ENCODE data around the gene FBXO34. TPM values are rescaled to one million over a fixed set of nuclear protein-coding genes. Genes with fewer than 3 reads are reported as not detected.
"Not testable (repeated sequence)": the region's sequence is repeated elsewhere in the genome, so short reads cannot be mapped to it uniquely, and the experiment has no call there.

Gene FBXO34
- total and polyA plus RNA-seq, 12 donors: 5.9 to 31.0 (median 18.5) TPM

- Histone ChIP-seq H3K36me3 (replicated peaks in 1 of 2) (no peaks in the 10 kb centered on the region), H3K27ac (no peak overlapping the region), H3K27me3 (no peaks in the 10 kb centered on the region), H3K4me3 (no peak overlapping the region), H3K9me3 (replicated peaks in 1 of 3) (no peaks in the 10 kb centered on the region), H3K4me1 (replicated peaks in 1 of 2) (peaks cover 0 to 10% of the 10 kb centered on the region in 2 donors)
- no peak for DNase-seq
- WGBS, 4 donors: 85 to 90% (median 88%) methylated on average over 3 of the region's 3 CpGs
- intact Hi-C loops (cut with DNase I): no loop called here
- no peak for TF ChIP-seq CTCF (IDR thresholded peaks at IDR 0.05)
- TF ChIP-seq POLR2A (IDR thresholded peaks at IDR 0.05): no peak
These were observed 69.3 kb downstream of the FBXO34 start for GRCh38 chr14:55340482-55340881.

GRCh38 chr14:55341781-55342180 is 70.6 kb downstream of the FBXO34 start:
- Histone ChIP-seq H3K27me3 (no peaks in the 10 kb centered on the region), H3K4me3 (no peak overlapping the region), H3K27ac (no peak overlapping the region), H3K9me3 (replicated peaks in 1 of 3) (no peaks in the 10 kb centered on the region), H3K36me3 (replicated peaks in 1 of 2) (no peaks in the 10 kb centered on the region), H3K4me1 (replicated peaks in 1 of 2) (peaks cover 7 to 9% of the 10 kb centered on the region in 2 donors)
- TF ChIP-seq CTCF (IDR thresholded peaks at IDR 0.05): no peak
- no peak for TF ChIP-seq POLR2A (IDR thresholded peaks at IDR 0.05)
- 90 to 96% (median 93%) methylated on average over 2 of the region's 2 CpGs for WGBS, 4 donors
- DNase-seq: no peak
- intact Hi-C loops (cut with DNase I): no loop called here

- WGBS, 4 donors: 56 to 71% (median 66%) methylated on average over 6 of the region's 6 CpGs
- H3K27me3 ChIP-seq; intact Hi-C loops (cut with DNase I); H3K27ac ChIP-seq; DNase-seq; H3K9me3 ChIP-seq (replicated peaks in 1 of 3); H3K36me3 ChIP-seq (replicated peaks in 1 of 2); H3K4me3 ChIP-seq: not testable (repeated sequence)
- H3K4me1 ChIP-seq (replicated peaks in 1 of 2): peaks cover 11 to 16% of the 10 kb centered on the region in 2 donors
These were observed 73.5 kb downstream of the FBXO34 start for GRCh38 chr14:55344582-55345163.

GRCh38 chr14:55347040-55347439 is 75.8 kb downstream of the FBXO34 start:
- H3K27ac ChIP-seq: no peak overlapping the region
- DNase-seq: no peak
- 65 to 100% (median 73%) methylated on average over 1 of the region's 1 CpG for WGBS, 4 donors
- no peaks in the 10 kb centered on the region for H3K9me3 ChIP-seq (replicated peaks in 1 of 3)
- H3K36me3 ChIP-seq (replicated peaks in 1 of 2): peaks cover 0 to 16% of the 10 kb centered on the region in 2 donors
- TF ChIP-seq CTCF (IDR thresholded peaks at IDR 0.05): no peak
- no peak for TF ChIP-seq POLR2A (IDR thresholded peaks at IDR 0.05)
- intact Hi-C loops (cut with DNase I): no loop called here
- no peak overlapping the region for H3K4me3 ChIP-seq
- peaks cover 11 to 16% of the 10 kb centered on the region in 2 donors for H3K4me1 ChIP-seq (replicated peaks in 1 of 2)
- H3K27me3 ChIP-seq: no peaks in the 10 kb centered on the region

- Histone ChIP-seq H3K4me1 (replicated peaks in 1 of 2) (peaks cover 11 to 13% of the 10 kb centered on the region in 2 donors), H3K27me3 (no peaks in the 10 kb centered on the region), H3K9me3 (replicated peaks in 1 of 3) (no peaks in the 10 kb centered on the region), H3K36me3 (replicated peaks in 1 of 2) (peaks cover 0 to 21% of the 10 kb centered on the region in 2 donors), H3K4me3 (no peak overlapping the region), H3K27ac (no peak overlapping the region)
- no peak for DNase-seq
- WGBS, 4 donors: 91 to 95% (median 92%) methylated on average over 3 of the region's 3 CpGs
- intact Hi-C loops (cut with DNase I): no loop called here
- TF ChIP-seq POLR2A (IDR thresholded peaks at IDR 0.05): no peak
- TF ChIP-seq CTCF (IDR thresholded peaks at IDR 0.05): no peak
These were observed 76.5 kb downstream of the FBXO34 start for GRCh38 chr14:55347748-55348147.

Data from adrenal gland (tissue), 12 donors.